HG02623 (cell line): ENCODE measurements around the gene FOXP1.

Source experiments
- ATAC-seq: cut with Tn5 transposase; IDR thresholded peaks from one replicate; pipeline ENCODE4 v1.9.1; 2021; ENCODE audit warnings: moderate library complexity; ENCODE audit not compliant: unreplicated experiment

Gene FOXP1

GRCh38 chr3:71251156-71251775 is 332.3 kb downstream of the FOXP1 start:
- ATAC-seq: no peak

- no peak for ATAC-seq
Measured at GRCh38 chr3:71250026-71250425, 333.5 kb downstream of the FOXP1 start.

GRCh38 chr3:71247958-71248335 is 335.6 kb downstream of the FOXP1 start:
- ATAC-seq: no peak

GRCh38 chr3:71247221-71247957 is 336.1 kb downstream of the FOXP1 start:
- ATAC-seq: no peak

GRCh38 chr3:71245971-71246880 is 337.3 kb downstream of the FOXP1 start:
- ATAC-seq: no peak

GRCh38 chr3:71244826-71245488 is 338.6 kb downstream of the FOXP1 start:
- ATAC-seq: no peak

- ATAC-seq: no peak
Measured at GRCh38 chr3:71244153-71244825, 339.2 kb downstream of the FOXP1 start.

GRCh38 chr3:71243229-71243628 is 340.3 kb downstream of the FOXP1 start:
- no peak for ATAC-seq

GRCh38 chr3:71241981-71242560 is 341.5 kb downstream of the FOXP1 start:
- ATAC-seq: no peak

- no peak for ATAC-seq
Measured at GRCh38 chr3:71241246-71241901, 342.2 kb downstream of the FOXP1 start.

- ATAC-seq: no peak
Measured at GRCh38 chr3:71240034-71240433, 343.5 kb downstream of the FOXP1 start.

- ATAC-seq: no peak
Measured at GRCh38 chr3:71238355-71238757, 345.2 kb downstream of the FOXP1 start.

- ATAC-seq: no peak
Measured at GRCh38 chr3:71237672-71238071, 345.9 kb downstream of the FOXP1 start.

GRCh38 chr3:71235846-71236245 is 347.7 kb downstream of the FOXP1 start:
- ATAC-seq: no peak

- ATAC-seq: no peak
Measured at GRCh38 chr3:71232895-71233294, 350.6 kb downstream of the FOXP1 start.

- ATAC-seq: no peak
Measured at GRCh38 chr3:71232175-71232679, 351.3 kb downstream of the FOXP1 start.

- no peak for ATAC-seq
Measured at GRCh38 chr3:71231680-71232079, 351.8 kb downstream of the FOXP1 start.

- ATAC-seq: no peak
Measured at GRCh38 chr3:71229905-71230657, 353.4 kb downstream of the FOXP1 start.
